Breast epithelium (tissue), 3 donors: Measurements from ENCODE around the gene ABCC1.

Experiments used
- POLR2A ChIP-seq: fragments of 450-650 bp; IDR thresholded peaks from one replicate; pipeline ENCODE4 v1.6.1; 2016; ENCODE audit warnings: antibody characterized with exemption, mild to moderate bottlenecking, moderate library complexity
- POLR2AphosphoS5 ChIP-seq, 3 donors: sonication (generic); formaldehyde crosslinking; IDR thresholded peaks; one replicate each; pipeline ENCODE4 v1.6.1; 2017; ENCODE audit warnings: antibody characterized with exemption in 3 of 3
- TF ChIP-seq, protein P1 (sequence below), 3 donors: fragments of 450-650 bp; IDR thresholded peaks; one replicate each; pipeline ENCODE4 v1.5.1; 2016 to 2017; ENCODE audit warnings: antibody characterized with exemption in 3 of 3, mild to moderate bottlenecking in 3 of 3, moderate library complexity in 3 of 3

DNA sequence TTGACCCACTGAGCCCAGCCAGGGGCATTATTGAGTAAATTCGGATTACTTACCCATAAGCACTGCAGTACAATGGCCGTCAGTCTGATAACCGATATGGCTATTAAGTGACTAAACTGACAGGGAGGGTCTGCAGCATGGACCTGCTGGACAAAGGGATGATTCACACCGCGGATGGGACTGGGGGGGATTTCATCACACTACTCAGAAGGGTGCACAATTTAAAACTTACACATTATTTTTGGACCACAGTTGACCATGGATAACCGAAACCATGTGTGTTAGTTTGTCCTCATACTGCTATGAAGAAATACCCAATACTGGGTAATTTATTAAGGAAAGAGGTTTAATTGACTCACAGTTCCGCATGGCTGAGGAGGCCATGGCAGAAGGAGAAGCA lies 167.4 kb downstream of the ABCC1 start:
- TF ChIP-seq, protein P1, sequence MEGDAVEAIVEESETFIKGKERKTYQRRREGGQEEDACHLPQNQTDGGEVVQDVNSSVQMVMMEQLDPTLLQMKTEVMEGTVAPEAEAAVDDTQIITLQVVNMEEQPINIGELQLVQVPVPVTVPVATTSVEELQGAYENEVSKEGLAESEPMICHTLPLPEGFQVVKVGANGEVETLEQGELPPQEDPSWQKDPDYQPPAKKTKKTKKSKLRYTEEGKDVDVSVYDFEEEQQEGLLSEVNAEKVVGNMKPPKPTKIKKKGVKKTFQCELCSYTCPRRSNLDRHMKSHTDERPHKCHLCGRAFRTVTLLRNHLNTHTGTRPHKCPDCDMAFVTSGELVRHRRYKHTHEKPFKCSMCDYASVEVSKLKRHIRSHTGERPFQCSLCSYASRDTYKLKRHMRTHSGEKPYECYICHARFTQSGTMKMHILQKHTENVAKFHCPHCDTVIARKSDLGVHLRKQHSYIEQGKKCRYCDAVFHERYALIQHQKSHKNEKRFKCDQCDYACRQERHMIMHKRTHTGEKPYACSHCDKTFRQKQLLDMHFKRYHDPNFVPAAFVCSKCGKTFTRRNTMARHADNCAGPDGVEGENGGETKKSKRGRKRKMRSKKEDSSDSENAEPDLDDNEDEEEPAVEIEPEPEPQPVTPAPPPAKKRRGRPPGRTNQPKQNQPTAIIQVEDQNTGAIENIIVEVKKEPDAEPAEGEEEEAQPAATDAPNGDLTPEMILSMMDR (IDR thresholded peaks at IDR 0.05): no peak
- TF ChIP-seq POLR2AphosphoS5 (IDR thresholded peaks at IDR 0.05) (no peak), POLR2A (no peak)
